GM10266 (cell line): ENCODE measurements around the gene HTR2A.

Source experiments
- DNase-seq: peaks from one replicate; pipeline ENCODE4 v3.0.0; 2012; ENCODE audit errors: extremely low spot score
- CTCF ChIP-seq: IDR thresholded peaks from 2 replicates; pipeline ENCODE4 v1.5.1; 2012; ENCODE audit warnings: mild to moderate bottlenecking, low read depth; ENCODE audit not compliant: control insufficient read depth, insufficient read depth; ENCODE audit errors: missing control alignments

Gene HTR2A

GRCh38 chr13:46874006-46874405 lies 22.8 kb downstream of the HTR2A start:
- TF ChIP-seq CTCF: no peak
- no peak for DNase-seq

GRCh38 chr13:46871557-46871956 lies 25.3 kb downstream of the HTR2A start:
- TF ChIP-seq CTCF: no peak
- no peak for DNase-seq

- TF ChIP-seq CTCF: no peak
- no peak for DNase-seq
These were observed 28.8 kb downstream of the HTR2A start for GRCh38 chr13:46868091-46868490.

GRCh38 chr13:46866150-46866549 lies 30.7 kb downstream of the HTR2A start:
- peak; percentile 27 for DNase-seq
- TF ChIP-seq CTCF: no peak

GRCh38 chr13:46864941-46865340 lies 31.9 kb downstream of the HTR2A start:
- no peak for DNase-seq
- no peak for TF ChIP-seq CTCF

- TF ChIP-seq CTCF: no peak
- DNase-seq: no peak
These were observed 34.9 kb downstream of the HTR2A start for GRCh38 chr13:46861959-46862358.

- DNase-seq: no peak
- no peak for TF ChIP-seq CTCF
These were observed 36.1 kb downstream of the HTR2A start for GRCh38 chr13:46860722-46861121.

- DNase-seq: no peak
- no peak for TF ChIP-seq CTCF
These were observed 38.1 kb downstream of the HTR2A start for GRCh38 chr13:46858776-46859175.
